ENCODE results near the gene METTL9.
A peak's percentile ranks its signal among the peaks of the same experiment; 100 is the strongest.
"Not testable (repeated sequence)": the region's sequence is repeated elsewhere in the genome, so short reads cannot be mapped to it uniquely, and the experiment has no call there.

METTL9 gene

GRCh38 chr16:21611556-21612384 is 12.4 kb downstream of the METTL9 start:
- DNase-seq, result peak; percentile 21

GRCh38 chr16:21613361-21613760 is 14.0 kb downstream of the METTL9 start:
- DNase-seq, result no peak

GRCh38 chr16:21613781-21614180 is 14.4 kb downstream of the METTL9 start:
- DNase-seq, result no peak

- no peak for DNase-seq
Observed at GRCh38 chr16:21614896-21615295, 15.5 kb downstream of the METTL9 start.

GRCh38 chr16:21617607-21618006 is 18.2 kb downstream of the METTL9 start:
- DNase-seq, result no peak

- DNase-seq, result no peak
Observed at GRCh38 chr16:21618281-21618680, 18.9 kb downstream of the METTL9 start.

GRCh38 chr16:21619765-21620425 is 20.5 kb downstream of the METTL9 start:
- DNase-seq, result no peak

- no peak for DNase-seq
Observed at GRCh38 chr16:21620592-21620991, 21.2 kb downstream of the METTL9 start.

- DNase-seq, result no peak
Observed at GRCh38 chr16:21622545-21622944, 23.2 kb downstream of the METTL9 start.

- DNase-seq, result no peak
Observed at GRCh38 chr16:21625026-21625425, 25.6 kb downstream of the METTL9 start.

GRCh38 chr16:21626659-21627277 is 27.4 kb downstream of the METTL9 start:
- peak; percentile 4 for DNase-seq

GRCh38 chr16:21628121-21628726 is 28.8 kb downstream of the METTL9 start:
- DNase-seq, result no peak

- DNase-seq, result no peak
Observed at GRCh38 chr16:21628772-21629171, 29.4 kb downstream of the METTL9 start.

GRCh38 chr16:21629616-21630539 is 30.5 kb downstream of the METTL9 start:
- not testable (repeated sequence) for DNase-seq

GRCh38 chr16:21630866-21631265 is 31.5 kb downstream of the METTL9 start:
- DNase-seq, result not testable (repeated sequence)

- not testable (repeated sequence) for DNase-seq
Observed at GRCh38 chr16:21631376-21631775, 32.0 kb downstream of the METTL9 start.

- not testable (repeated sequence) for DNase-seq
Observed at GRCh38 chr16:21631951-21632575, 32.7 kb downstream of the METTL9 start.

- DNase-seq, result no peak
Observed at GRCh38 chr16:21634216-21634615, 34.8 kb downstream of the METTL9 start.

GRCh38 chr16:21635694-21636093 is 36.3 kb downstream of the METTL9 start:
- not testable (repeated sequence) for DNase-seq

GRCh38 chr16:21637032-21637968 is 37.9 kb downstream of the METTL9 start:
- no peak for DNase-seq

- no peak for DNase-seq
Observed at GRCh38 chr16:21638573-21638975, 39.2 kb downstream of the METTL9 start.

All from NCI-H2227 treated with DMSO at 0.1 percent for 48 hours (cell line).